ENCODE results near the gene GALNT10. TPM values are rescaled to one million over a fixed set of nuclear protein-coding genes. Genes with fewer than 3 reads are reported as not detected.
A peak's percentile ranks its signal among the peaks of the same experiment; 100 is the strongest.

GALNT10 gene
- total and polyA plus RNA-seq, 2 experiments from 2014 or later: 3.2 to 12.9 TPM

- TF ChIP-seq, protein P1, sequence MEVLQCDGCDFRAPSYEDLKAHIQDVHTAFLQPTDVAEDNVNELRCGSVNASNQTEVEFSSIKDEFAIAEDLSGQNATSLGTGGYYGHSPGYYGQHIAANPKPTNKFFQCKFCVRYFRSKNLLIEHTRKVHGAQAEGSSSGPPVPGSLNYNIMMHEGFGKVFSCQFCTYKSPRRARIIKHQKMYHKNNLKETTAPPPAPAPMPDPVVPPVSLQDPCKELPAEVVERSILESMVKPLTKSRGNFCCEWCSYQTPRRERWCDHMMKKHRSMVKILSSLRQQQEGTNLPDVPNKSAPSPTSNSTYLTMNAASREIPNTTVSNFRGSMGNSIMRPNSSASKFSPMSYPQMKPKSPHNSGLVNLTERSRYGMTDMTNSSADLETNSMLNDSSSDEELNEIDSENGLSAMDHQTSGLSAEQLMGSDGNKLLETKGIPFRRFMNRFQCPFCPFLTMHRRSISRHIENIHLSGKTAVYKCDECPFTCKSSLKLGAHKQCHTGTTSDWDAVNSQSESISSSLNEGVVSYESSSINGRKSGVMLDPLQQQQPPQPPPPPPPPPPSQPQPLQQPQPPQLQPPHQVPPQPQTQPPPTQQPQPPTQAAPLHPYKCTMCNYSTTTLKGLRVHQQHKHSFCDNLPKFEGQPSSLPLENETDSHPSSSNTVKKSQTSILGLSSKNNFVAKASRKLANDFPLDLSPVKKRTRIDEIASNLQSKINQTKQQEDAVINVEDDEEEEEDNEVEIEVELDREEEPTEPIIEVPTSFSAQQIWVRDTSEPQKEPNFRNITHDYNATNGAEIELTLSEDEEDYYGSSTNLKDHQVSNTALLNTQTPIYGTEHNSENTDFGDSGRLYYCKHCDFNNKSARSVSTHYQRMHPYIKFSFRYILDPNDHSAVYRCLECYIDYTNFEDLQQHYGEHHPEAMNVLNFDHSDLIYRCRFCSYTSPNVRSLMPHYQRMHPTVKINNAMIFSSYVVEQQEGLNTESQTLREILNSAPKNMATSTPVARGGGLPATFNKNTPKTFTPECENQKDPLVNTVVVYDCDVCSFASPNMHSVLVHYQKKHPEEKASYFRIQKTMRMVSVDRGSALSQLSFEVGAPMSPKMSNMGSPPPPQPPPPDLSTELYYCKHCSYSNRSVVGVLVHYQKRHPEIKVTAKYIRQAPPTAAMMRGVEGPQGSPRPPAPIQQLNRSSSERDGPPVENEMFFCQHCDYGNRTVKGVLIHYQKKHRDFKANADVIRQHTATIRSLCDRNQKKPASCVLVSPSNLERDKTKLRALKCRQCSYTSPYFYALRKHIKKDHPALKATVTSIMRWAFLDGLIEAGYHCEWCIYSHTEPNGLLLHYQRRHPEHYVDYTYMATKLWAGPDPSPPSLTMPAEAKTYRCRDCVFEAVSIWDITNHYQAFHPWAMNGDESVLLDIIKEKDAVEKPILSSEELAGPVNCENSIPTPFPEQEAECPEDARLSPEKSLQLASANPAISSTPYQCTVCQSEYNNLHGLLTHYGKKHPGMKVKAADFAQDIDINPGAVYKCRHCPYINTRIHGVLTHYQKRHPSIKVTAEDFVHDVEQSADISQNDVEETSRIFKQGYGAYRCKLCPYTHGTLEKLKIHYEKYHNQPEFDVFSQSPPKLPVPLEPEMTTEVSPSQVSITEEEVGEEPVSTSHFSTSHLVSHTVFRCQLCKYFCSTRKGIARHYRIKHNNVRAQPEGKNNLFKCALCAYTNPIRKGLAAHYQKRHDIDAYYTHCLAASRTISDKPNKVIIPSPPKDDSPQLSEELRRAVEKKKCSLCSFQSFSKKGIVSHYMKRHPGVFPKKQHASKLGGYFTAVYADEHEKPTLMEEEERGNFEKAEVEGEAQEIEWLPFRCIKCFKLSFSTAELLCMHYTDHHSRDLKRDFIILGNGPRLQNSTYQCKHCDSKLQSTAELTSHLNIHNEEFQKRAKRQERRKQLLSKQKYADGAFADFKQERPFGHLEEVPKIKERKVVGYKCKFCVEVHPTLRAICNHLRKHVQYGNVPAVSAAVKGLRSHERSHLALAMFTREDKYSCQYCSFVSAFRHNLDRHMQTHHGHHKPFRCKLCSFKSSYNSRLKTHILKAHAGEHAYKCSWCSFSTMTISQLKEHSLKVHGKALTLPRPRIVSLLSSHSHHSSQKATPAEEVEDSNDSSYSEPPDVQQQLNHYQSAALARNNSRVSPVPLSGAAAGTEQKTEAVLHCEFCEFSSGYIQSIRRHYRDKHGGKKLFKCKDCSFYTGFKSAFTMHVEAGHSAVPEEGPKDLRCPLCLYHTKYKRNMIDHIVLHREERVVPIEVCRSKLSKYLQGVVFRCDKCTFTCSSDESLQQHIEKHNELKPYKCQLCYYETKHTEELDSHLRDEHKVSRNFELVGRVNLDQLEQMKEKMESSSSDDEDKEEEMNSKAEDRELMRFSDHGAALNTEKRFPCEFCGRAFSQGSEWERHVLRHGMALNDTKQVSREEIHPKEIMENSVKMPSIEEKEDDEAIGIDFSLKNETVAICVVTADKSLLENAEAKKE (CRISPR knock-in tag; IDR thresholded peaks at IDR 0.05): no peak
- TF ChIP-seq, protein P2, sequence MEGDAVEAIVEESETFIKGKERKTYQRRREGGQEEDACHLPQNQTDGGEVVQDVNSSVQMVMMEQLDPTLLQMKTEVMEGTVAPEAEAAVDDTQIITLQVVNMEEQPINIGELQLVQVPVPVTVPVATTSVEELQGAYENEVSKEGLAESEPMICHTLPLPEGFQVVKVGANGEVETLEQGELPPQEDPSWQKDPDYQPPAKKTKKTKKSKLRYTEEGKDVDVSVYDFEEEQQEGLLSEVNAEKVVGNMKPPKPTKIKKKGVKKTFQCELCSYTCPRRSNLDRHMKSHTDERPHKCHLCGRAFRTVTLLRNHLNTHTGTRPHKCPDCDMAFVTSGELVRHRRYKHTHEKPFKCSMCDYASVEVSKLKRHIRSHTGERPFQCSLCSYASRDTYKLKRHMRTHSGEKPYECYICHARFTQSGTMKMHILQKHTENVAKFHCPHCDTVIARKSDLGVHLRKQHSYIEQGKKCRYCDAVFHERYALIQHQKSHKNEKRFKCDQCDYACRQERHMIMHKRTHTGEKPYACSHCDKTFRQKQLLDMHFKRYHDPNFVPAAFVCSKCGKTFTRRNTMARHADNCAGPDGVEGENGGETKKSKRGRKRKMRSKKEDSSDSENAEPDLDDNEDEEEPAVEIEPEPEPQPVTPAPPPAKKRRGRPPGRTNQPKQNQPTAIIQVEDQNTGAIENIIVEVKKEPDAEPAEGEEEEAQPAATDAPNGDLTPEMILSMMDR (conservative IDR thresholded peaks at IDR 0.05; ENCODE audit: low read depth in 2 of 2): peak in 1 of 2 experiments; percentile 44; a peak in 2 of 4 replicates
These were observed 8.2 kb downstream of the GALNT10 start (continued) for GRCh38 chr5:154198611-154199230.

GRCh38 chr5:154199263-154199662 lies 8.7 kb downstream of the GALNT10 start:
- no peak for ATAC-seq
- H3K4me3 Mint-ChIP-seq: no peak overlapping the region
- Histone ChIP-seq H4K20me1 (replicated peaks; ENCODE audit: insufficient read depth) (no peaks in the 10 kb centered on the region), H3K79me2 (replicated peaks; ENCODE audit: insufficient read depth) (peaks cover 11% of the 10 kb centered on the region; the same call in 1 of the 2 replicates), H3K4me2 (no peak overlapping the region), H3F3A (replicated peaks; ENCODE audit: low read depth) (no peaks in the 10 kb centered on the region), H3K9me2 (ENCODE audit: insufficient read depth) (no peaks in the 10 kb centered on the region), H3K4me1 (ENCODE audit: insufficient read depth) (peaks cover 39% of the 10 kb centered on the region), H3K27ac (ENCODE audit: low read depth) (no peak overlapping the region), H3K4me3 (no peak overlapping the region), H3K36me3 (ENCODE audit: insufficient read depth) (no peaks in the 10 kb centered on the region), H3K27me3 (ENCODE audit: insufficient read depth) (no peaks in the 10 kb centered on the region), H2AFZ (no peak overlapping the region)
- DNase-seq (ENCODE audit: low spot score): no peak
- H3K9me3 Mint-ChIP-seq: no peaks in the 10 kb centered on the region
- no peak for TF ChIP-seq POLR2AphosphoS5 (IDR thresholded peaks at IDR 0.05; ENCODE audit: low read depth)
- TF ChIP-seq JUNB (IDR thresholded peaks at IDR 0.05; ENCODE audit: unreplicated experiment): no peak
- no peak for TF ChIP-seq ZNF331 (CRISPR knock-in tag; IDR thresholded peaks at IDR 0.05; ENCODE audit: low read depth)
- TF ChIP-seq, protein P2 (conservative IDR thresholded peaks at IDR 0.05; ENCODE audit: low read depth in 2 of 2): no peak
- TF ChIP-seq NANOG (IDR thresholded peaks at IDR 0.05; ENCODE audit: borderline replicate concordance): no peak
- no peak for TF ChIP-seq STAT1 (IDR thresholded peaks at IDR 0.05; ENCODE audit: unreplicated experiment)
- peaks cover 52% of the 10 kb centered on the region for H3K4me1 Mint-ChIP-seq
- no peaks in the 10 kb centered on the region; the same call in 2 of the 3 replicates for H3K36me3 Mint-ChIP-seq (ENCODE audit: low read depth)
- peak overlapping the region; percentile 71 for H3K27ac Mint-ChIP-seq
- peaks cover 4% of the 10 kb centered on the region for H3K27me3 Mint-ChIP-seq (ENCODE audit: insufficient read depth, low read depth, poor library complexity)

All from GM23338 (cell line).